Uterus (tissue), 2 donors: ENCODE data around the gene CCNE1.

Source experiments
- POLR2A ChIP-seq, 2 donors: fragments of 450-650 bp; IDR thresholded peaks; one replicate each; pipeline ENCODE4 v1.6.1; 2016; ENCODE audit warnings: antibody characterized with exemption in 2 of 2, mild to moderate bottlenecking in 1 of 2, moderate library complexity in 1 of 2
- TF ChIP-seq, protein P1 (sequence below), 4 experiments: fragments of 200-600 bp in 2 of 4; fragments of 450-650 bp in 2 of 4; sonication (generic) in 2 of 4; IDR thresholded peaks; one replicate each; pipeline ENCODE4 v1.5.1; 2016 to 2019; ENCODE audit warnings: antibody characterized with exemption in 4 of 4, mild to moderate bottlenecking in 2 of 4, moderate library complexity in 1 of 4

DNA sequence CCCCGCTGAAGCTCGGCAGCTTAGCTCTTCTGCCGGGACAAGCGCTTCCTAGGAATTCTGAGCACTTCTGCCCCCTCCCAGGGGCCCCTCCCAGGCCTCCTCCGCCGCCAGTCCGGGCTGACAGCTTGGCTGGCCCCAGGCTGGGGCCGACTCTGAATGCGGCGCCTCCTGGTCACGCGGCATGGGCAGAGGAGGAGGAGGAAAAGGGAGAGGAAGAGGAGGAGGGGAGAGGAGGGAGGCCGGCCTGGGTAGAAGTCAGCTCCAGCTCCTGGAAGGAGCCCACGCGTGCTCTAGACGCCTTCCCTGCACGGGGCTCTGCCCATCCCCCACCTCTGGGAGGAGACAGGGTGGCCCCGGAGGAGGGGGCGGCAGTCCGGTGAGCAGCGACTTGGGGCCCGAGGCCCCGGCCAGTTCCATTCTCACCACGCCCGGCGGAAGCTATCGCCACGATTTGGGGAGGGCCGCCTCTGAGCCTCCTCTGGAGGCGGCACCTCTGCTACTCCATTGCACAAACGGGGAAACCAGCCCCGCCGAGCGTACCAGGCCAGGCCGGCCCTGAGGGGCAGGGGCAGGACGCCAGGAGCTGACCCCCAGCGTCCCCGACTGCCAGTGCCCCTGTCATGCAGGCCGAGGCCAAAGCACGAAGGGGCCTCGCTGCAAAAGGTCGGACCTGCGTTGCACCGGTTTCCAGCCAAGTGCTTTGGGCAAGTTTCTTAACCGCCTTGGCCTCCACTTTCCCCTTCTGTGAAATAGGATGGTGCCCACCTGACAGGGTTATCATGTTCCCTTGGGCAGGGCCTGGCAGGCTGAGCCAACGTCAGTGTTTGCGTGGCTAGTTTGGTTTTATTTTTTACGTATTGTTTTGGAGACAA, 31.6 kb downstream of the CCNE1 start:
- TF ChIP-seq, protein P1, sequence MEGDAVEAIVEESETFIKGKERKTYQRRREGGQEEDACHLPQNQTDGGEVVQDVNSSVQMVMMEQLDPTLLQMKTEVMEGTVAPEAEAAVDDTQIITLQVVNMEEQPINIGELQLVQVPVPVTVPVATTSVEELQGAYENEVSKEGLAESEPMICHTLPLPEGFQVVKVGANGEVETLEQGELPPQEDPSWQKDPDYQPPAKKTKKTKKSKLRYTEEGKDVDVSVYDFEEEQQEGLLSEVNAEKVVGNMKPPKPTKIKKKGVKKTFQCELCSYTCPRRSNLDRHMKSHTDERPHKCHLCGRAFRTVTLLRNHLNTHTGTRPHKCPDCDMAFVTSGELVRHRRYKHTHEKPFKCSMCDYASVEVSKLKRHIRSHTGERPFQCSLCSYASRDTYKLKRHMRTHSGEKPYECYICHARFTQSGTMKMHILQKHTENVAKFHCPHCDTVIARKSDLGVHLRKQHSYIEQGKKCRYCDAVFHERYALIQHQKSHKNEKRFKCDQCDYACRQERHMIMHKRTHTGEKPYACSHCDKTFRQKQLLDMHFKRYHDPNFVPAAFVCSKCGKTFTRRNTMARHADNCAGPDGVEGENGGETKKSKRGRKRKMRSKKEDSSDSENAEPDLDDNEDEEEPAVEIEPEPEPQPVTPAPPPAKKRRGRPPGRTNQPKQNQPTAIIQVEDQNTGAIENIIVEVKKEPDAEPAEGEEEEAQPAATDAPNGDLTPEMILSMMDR (IDR thresholded peaks at IDR 0.05): no peak
- TF ChIP-seq POLR2A (IDR thresholded peaks at IDR 0.05): no peak
